Endothelial cell of umbilical vein (primary cell): ENCODE results near the gene IPO11.

Experiments
- CTCF ChIP-seq, 2 donors: IDR thresholded peaks; 1 replicate in 1 of 2; 2 replicates in 1 of 2; pipeline ENCODE4 v1.5.1; 2011; ENCODE audit warnings: low read length in 2 of 2, mild to moderate bottlenecking in 2 of 2, moderate library complexity in 2 of 2, control low read depth in 1 of 2, inconsistent platforms in 1 of 2, low read depth in 1 of 2; ENCODE audit not compliant: insufficient read depth in 1 of 2; ENCODE audit errors: extremely low read depth in 1 of 2
- EZH2 ChIP-seq: IDR thresholded peaks from 2 replicates; pipeline ENCODE4 v1.6.1; 2012; ENCODE audit warnings: borderline replicate concordance, low read depth, mild to moderate bottlenecking, moderate library complexity, low read length, inconsistent platforms; ENCODE audit not compliant: severe bottlenecking
- POLR2A ChIP-seq: IDR thresholded peaks from 2 replicates; pipeline ENCODE4 v1.6.1; 2012; ENCODE audit warnings: low read depth, mild to moderate bottlenecking, control low read depth, low read length
- POLR2AphosphoS5 ChIP-seq: IDR thresholded peaks from 2 replicates; pipeline ENCODE4 v1.6.1; 2012; ENCODE audit warnings: low read depth, mild to moderate bottlenecking, control low read depth, low read length, moderate library complexity; ENCODE audit not compliant: insufficient read depth

- TF ChIP-seq EZH2 (no peak), POLR2A (no peak), POLR2AphosphoS5 (no peak), CTCF (IDR thresholded peaks at IDR 0.05; ENCODE audit: extremely low read depth in 1 of 2, insufficient read depth in 1 of 2, low read depth in 1 of 2, low read length in 2 of 2) (no peak)
Measured at GRCh38 chr5:62374090-62374489, 38.5 kb upstream of the IPO11 start.
